Fibroblast of skin of right quadriceps (primary cell): ENCODE results near the gene OTUD3.
"Not testable (repeated sequence)": the region's sequence is repeated elsewhere in the genome, so short reads cannot be mapped to it uniquely, and the experiment has no call there.

ENCODE experiments used
- DNase-seq: peaks from one replicate; pipeline ENCODE4 v3.0.0-alpha.2; 2013

The OTUD3 gene

DNA sequence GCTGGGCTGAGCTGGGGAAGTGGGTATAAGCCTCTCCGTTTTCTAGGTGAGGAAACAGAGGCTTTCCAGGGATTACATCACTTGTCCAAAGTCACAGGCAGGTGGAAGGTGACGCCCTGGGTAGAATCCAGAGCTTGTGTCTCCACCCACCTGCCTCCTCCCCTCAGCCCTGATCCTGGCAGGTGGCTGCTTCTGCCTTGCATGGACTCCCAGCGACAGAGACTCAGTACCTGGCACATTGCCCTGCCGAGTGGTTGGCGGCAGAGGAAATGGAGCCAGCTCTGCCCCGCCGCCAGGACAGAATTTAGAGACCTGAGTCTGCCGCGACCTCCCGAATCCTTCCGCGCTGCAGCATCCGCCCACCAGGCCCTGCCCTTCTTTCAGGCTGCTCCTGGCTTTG is 39.1 kb downstream of the OTUD3 start:
- DNase-seq, result no peak

DNA sequence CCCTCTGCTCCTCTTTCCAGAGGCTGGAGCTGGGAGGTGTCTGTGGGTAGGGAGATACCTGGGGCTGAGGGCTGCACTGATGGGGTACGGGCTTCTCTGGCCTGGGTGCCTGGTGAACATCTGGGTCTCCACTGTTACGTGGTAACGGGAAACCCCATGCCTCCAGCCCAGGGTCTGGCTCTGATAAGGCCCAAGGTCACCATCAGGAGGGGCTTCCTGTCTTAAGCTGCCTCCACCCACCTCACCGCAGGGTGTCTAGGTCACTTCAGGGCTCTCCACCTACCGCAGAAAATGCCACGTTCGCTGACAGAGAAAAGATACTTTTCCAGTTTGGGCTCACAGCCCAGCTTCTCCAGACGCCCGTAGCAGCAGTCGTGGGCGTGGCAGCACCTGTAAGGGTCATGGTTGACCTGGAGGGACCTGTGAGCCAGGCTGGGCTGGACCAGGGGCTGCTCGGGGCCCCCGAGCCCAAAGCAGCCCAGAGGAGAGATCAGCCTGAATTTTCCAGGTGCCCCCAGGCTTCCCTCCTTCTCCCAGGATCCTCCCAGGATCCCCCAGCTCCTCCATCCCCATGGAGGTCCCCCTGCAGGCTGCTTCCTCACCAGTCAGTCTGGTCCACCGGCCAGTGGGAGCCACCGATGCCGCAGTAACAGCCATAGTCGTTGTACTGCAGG is 40.0 kb downstream of the OTUD3 start:
- no peak for DNase-seq

DNA sequence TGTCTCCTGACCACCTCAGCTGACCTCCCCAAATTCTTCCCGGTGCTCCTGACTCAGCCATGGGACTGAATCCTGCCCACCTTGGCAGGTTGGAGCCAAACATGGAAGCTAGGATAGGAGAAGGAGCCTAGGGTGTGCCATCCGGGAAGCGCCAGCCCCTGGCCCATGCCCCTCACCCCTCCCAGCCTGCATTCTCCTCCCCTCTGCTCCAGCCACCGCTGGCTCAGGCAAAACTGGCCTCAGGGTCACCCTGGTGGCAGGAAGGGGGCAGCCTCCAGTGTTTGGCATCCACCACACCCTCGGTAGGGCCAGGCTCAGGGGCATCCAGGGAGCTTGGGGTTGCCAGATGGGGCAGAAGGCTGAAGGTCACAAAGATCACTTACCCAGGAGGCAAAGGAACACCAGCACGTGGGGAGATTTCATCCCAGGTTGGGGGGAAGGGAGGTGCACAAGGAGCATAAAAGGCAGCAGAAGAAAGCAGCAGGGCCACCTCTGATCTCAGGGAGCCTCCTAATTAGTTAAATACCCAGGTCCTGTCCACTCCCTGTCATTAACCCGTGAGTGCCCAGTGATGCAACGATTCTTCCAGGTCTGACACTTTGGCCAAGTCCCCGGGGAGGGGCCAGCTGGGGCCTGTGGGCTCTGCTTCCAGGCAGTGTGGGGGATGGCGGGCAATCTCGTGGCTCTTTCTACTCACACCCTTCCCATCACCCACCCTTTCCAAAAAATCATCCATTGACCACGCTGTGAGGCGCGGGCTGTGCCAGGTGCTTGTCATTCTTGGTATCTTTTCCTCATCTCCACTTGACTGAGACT is 41.1 kb downstream of the OTUD3 start, which contains the start of gene PLA2G2E:
Gene PLA2G2E (minus strand): TSS at position 481 of the 816 bp plus-strand sequence. CDS start 58 bp downstream, at position 423.
- no peak for DNase-seq

DNA sequence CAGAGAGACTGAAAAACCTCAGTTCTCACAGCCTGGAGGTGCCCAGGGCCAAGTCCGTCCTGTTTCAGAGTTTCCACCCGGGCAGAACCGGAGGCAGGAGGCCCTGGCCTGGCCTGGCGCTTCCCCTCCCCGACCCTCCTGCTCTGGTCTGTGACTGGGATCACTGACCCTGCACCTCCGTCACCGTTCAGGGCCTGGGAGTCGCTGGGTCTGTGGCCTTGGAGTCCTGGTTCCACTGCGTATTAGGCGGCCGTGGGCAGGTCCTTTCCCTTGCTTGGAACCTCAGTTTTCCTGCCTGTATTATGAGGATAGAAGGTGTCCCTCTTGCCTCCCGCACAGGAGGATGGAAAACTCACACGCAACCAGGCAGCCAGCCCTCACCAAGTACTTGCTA is 41.8 kb downstream of the OTUD3 start:
- no peak for DNase-seq

DNA sequence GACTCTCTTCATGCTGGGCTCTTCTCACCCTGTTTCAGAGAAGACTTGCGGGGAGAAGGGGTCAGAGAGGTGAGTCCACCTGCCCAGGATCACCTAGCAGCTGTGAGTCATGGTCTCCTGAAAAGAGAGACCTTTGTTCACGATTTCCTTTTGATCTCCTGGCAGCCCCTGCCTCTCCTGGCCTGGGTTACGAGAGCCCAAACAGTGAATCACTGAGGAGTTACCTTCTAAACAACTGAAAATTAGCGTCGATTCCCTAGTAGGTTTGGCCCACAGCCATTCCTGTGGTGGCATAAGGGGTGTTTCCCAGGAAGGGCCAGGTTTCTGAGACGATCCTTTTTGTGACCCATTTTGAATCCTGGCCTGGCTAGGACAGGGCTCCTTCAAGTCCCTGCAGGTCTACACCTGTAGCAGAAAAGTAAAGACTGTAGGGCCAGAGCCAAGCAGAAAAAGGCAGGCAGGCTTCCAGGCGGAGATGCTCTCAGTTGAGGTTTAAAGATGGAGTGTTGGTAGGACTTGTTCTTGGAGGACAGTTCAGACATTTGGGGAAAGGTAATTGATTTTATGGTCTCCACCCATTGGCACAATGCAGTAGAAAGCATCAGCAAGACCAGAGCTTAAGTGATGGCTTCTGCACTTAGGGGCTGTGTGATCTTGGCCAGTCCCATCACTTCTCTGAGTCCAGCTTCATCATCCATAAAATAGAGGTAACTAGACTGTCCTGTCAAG is 43.3 kb downstream of the OTUD3 start:
- no peak for DNase-seq

DNA sequence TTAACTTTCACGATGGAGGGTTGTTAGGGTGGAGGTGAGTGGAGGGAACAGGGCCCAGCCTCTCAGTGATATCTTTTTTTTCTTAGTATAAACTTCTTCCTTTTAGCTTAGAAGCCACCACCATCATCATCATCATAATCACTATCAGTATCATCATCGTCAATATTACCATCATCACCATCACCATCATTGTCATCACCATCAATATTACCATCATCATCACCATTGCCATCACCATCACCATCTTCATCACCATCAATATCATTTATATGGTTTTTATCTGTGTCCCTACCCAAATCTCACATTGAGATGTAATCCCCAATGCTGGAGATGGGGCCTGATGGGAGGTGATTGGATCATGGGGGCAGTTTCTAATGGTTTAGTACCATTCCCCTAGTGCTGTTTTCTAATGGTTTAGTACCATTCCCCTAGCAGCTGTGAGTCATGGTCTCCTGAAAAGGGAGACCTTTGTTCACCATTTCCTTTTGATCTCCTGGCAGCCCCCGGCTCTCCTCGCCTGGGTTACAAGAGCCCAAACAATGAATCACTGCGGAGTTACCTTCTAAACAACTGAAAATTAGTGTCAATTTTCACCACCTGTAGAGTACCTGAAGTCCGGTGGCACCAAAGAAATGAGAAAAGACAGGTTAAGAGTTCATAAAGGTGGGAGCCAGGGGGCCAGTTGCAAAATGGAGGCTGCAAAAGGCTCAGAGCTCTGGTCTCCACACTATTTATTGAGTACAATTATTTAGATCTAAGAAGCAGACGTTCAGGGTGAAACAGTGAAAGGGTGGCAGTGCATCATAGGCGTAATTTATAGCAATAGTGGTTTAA is 44.3 kb downstream of the OTUD3 start:
- no peak for DNase-seq

DNA sequence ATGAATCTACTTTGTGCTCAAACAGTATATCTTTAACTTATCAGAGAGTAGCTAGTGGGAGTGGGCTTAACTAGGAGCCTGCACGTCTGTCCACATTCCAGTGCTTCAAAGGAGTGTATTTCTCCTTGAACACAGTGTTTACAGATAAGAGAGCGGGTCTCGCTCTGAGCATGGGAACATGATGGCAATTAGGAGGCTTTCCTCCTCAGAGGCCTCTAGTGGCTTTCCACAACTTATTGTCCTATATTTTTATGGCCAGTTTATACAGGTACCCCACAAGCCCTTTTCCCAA is 44.9 kb downstream of the OTUD3 start:
- not testable (repeated sequence) for DNase-seq

DNA sequence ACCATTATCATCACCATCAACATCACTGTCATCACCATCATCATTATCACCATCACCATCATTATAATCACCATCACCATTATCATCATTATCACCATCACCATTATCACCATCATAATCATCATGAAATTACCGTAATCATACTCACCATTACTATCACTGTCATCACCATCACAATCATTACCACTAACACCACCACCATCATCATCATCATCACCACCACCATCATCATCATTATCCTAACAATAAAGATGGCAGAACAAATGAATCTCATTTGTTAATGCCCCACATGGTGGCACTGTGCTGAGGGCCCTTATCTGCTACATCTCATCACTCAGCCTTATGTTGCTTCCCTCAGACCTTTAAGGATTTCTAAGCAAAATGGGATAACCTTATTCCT is 50.7 kb downstream of the OTUD3 start:
- DNase-seq, result no peak

DNA sequence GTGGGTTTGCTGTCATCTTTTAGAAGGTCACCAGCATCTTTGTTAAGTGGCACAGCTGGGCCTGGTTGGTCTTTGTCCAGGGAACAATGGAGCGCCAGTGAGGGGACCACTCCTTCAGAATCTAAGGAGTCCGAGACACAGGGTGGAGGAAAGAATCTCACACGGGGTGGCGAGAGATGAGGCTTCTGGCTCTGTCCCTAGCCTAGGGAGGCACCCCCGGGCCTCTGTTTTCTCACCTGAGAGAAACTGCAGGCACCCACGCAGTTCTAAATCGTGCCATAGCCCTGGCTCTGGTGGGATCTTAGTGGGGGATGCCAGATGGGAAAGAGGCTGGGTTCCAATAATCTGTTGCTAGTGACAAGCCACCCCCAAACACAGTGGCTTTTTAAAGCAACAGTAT is 52.1 kb downstream of the OTUD3 start:
- no peak for DNase-seq

DNA sequence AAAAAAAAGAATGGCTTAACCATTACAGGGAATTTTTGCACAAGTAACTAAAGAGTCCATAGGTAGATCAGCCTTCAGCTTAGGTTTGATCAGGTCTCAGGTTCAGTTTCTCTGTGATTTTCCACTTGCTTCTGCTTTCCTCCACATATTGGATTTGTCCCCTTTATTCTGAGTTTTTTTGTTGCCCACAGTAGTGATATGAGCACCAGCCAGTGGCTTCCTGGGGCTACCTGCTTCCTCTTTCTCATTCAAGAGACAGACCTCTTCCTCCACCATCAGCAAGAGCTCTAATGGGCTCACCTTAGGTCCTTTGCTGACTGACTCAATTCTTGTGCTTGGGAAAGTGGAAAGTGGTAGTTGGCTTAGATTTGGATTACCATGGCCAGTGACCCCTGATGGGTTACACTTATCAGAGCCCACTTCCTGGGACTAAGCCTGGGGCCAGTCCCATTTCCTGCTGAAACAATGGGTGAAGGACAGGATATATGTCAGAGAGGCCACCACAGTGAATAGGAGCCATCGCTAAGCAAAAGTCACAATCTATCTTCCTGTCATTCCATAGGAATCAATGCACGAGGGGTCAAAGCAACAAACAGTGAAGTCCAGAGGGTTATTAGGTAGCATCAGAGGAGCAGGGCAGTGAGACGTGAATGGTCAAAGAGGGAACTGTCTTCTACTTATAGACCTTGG is 54.0 kb downstream of the OTUD3 start:
- DNase-seq, result no peak

DNA sequence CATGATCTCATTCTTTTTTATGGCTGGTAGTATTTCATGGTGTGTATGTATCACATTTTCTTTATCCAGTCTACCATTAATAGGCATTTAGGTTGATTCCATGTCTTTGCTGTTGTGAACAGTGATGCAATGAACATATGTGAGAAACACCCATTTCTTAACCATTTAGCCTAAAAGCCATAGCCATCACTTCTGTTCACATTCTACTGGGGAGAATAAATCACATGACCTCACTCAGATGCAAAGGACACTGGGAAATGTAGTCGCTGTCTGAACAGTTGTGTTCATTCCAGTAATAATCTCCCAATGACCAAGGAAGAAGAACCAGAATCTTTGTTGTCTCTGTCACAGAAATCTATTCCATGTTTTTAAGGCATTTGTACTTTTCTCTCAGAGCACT is 56.3 kb downstream of the OTUD3 start:
- no peak for DNase-seq

DNA sequence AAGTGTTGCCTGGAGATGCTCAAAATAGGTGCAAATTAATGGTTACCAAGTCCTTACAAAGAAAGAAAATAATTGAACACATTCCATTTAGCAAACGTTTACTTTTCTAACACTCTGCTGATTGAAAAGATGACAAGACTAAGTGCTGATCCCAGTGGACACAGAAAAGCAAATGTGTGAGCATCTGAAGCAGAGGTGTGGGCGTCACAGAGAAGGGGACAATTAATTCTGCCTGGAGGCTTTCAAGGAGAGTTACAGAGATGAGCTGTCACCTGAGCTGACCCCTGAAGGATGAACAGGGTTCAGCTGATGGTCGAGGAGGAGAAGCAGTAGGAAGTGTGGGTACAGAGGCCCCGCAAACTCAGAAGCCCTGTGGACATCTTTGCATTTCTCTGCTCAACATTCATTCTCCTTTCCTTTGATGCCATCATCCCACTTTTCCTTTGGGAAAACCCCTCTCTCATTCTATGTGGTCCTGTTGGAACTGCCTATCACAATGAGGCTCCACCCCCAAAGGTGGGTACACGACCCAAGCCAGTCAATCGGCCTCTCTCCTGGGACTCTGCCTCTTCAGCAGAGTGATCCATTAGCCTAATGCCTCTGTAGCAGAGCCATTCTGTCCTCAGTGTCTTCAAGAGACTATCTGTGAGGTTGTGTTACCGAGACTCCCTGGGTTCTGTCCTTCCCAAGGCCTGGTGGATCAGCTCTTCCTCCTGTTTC is 58.5 kb downstream of the OTUD3 start:
- no peak for DNase-seq

DNA sequence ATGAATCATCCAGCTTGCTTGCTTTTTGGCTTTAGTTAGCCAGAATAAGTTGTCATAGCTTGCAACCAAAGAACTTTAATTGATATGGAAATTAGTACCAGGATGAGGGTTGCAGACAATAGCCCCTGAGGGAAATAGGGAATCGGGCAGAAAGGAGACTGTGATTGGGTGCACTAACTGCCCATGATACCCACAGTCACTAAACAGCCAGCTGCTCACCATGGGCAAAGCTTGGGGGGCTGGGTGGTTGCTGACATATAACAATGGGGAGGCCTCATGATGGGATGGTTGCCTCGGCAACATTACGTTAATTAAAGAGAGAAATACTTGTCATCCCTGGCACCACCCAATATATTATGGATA is 59.0 kb downstream of the OTUD3 start:
- no peak for DNase-seq

DNA sequence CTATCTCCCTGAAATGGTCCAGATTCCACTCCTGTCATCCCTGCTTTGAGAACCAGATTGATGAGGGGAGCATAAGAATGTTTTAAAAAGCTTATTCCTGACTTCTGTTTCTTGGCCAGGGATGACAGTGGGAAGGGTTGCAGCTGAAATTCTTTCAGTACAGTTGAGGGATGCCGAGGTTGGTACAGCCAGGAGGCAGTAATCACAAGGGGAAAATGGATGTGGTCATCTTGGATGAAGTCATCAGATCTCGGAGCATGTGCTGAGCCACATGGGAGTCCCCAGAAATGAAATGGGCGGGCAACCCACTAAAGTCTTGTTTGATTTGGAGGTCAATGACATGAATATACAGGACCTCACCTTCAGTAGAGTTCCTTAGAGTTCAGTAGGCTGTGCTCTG is 59.9 kb downstream of the OTUD3 start:
- no peak for DNase-seq

DNA sequence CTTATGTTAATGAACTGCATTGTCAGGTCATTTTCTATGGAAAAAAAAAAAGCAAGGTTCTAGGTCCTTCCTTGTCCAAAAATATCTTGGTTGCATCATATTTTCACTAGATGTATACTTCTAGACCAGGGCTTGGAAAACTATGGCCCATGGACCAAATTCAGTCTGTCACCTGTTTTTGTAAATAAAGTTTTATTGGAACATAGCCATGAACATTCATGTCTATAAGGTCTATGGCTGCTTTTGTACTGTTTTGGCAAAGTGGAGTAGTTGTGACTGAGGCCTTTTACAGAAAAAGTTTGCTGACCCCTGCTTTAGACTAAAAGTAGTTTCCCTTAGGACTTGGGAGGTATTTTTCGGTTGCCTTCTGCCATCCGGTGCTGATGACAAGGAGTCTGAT is 60.5 kb downstream of the OTUD3 start:
- DNase-seq, result no peak

DNA sequence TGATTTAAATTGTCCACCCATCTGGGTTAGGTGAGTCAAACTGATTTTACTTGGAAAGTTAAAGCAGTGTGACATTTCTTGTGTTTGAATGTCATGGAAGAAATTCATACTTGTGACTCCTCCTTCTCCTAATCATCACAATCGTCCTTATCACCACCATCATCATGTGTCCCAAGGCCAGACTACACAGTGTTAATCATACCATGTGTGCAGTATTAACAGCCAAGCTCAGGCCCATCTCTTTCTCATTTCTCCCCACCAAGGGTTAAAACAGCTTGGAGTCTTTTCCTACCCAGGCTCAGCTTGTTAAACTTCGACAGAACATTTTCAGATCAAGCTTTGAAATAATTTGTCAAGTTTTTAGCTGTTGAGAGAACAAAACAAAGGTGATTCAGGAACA is 63.7 kb downstream of the OTUD3 start:
- no peak for DNase-seq

DNA sequence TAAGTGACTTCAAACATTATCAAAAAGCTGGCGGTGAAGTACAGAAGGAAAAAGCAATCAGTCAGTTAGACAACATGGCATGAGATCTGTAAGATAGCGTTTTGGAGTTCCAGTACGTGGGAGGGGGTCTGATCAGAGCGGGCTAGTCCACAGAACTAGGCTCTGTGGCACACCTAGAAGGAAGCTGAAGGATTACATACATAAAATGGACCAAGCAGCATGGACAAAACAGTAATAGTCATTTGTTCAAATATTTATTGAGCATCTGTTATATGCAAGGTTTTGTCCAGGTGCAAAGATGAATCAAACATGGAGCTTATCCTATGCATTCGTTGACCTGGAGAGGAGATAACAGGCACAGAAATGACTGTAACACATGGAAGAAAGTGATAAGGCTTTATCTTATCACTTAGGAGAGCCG is 64.1 kb downstream of the OTUD3 start:
- DNase-seq, result no peak

DNA sequence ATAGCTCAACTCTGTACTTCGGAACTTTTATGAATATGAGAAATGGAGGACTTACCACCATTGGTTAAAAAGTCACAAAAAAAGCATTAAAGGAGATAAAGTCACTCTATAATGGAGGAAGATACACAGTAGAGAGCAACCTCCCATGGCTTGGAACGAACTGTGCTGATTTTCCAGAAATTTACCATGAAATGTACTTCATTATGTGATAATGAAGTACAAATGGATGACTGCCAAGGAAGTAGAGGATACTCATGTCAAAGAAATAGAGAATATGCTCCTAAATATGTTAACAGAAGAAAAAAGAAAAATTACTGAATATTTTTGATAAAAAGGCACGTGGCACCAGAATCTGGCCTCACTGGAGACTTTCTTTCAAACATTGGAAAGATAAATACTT is 64.8 kb downstream of the OTUD3 start:
- no peak for DNase-seq

DNA sequence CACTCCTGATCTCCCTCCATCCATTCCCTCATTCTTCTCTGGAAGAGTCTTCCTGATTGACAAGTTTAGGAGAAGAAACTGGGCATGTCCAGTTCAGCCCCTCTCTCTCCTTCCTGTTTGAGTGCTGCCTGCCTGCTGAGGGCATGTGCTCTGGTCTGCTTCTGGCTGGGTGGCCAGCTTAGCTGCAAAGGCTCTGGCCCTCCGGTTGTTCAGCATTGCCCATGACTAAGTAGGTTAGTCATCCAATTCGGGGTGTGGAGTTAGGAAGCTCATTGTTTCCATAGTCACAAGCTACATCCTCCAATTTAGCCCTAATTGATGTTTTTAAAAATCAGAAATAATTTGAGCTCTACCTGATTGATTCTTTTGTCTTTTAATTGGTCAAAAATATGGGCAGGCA is 66.8 kb downstream of the OTUD3 start:
- peak; percentile 59 for DNase-seq

DNA sequence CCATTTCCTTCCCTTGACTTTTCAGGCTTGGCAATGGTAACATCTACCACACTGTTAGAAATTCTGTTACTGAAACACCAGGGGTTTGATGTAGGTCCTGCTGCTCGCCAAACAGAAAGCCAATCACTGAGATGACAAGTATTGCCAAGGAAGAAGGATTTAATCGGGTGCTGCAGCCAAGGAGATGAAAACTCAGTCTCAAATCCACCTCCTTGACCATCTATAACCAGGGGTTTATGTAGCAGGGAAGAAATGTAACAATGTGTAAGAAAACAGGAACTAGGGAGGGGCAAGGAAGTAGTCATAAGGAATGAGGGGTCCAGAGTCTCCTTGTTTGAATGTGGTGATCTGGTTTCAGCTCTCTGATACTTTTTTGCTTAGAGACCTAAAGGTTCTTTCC is 71.9 kb downstream of the OTUD3 start:
- no peak for DNase-seq

DNA sequence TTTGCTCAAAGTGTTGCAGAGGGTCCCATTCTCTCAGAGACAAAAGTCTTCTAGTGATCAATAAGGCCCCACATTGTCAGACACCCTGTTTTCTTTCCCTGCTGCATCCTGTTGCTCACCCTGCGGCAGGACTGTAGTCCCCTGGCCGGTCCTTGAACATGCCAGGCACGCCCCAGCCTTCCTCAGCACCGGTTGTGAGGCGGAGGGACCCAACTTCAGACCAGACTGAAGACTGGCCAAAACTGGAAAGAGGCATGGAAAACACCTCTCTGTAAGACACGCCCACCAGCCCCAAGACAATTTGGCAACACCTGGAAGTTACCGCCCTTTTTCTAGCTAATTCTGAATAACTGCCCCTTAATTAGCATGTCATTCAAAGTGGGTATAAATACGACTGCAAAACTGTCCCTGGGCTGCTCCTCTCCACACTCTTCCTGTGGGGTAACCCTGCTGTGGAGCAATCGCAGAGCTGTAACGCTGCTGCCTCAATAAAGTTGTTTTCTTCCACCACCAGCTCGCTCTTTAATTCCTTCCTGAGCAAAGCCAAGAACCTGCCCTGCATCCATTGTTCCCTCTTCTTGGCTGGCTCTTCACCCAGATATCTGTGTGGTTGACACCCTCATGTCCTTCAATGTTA is 73.5 kb downstream of the OTUD3 start:
- DNase-seq, result no peak
